ENCODE measurements around the gene NAXE.

NAXE gene

GRCh38 chr1:156641761-156642264 lies 50.2 kb downstream of the NAXE start, which contains the start of gene BCAN:
Gene BCAN (plus strand): TSS chr1:156642117. CDS start chr1:156646055, 3,938 bp downstream.
- H3K9me3 ChIP-seq (ENCODE audit: control insufficient read depth, insufficient read depth, low read length) = no peaks in the 10 kb centered on the region
- 0 out of 2 replicates have a peak, but pooled peaks cover 2% of the 10 kb centered on the region for H4K20me1 ChIP-seq (ENCODE audit: control insufficient read depth, insufficient read depth, low read depth, low read length)
- no peaks in the 10 kb centered on the region for H3F3A ChIP-seq (ENCODE audit: control insufficient read depth, insufficient read depth)
- peaks cover 8% of the 10 kb centered on the region for H3K4me1 ChIP-seq (ENCODE audit: control insufficient read depth, low read length)
- no peaks in the 10 kb centered on the region for H3K79me2 ChIP-seq (ENCODE audit: control insufficient read depth, low read length)
- 0 out of 2 replicates have a peak, but pooled peaks have one; percentile 69 for TF ChIP-seq EZH2phosphoT487 (IDR thresholded peaks at IDR 0.05; ENCODE audit: borderline replicate concordance, low read length)
- TF ChIP-seq CTCF (IDR thresholded peaks at IDR 0.05; ENCODE audit: low read depth, low read length, poor library complexity, severe bottlenecking) = no peak
- no peak within 1 kb of the TSS for H3K27ac ChIP-seq (ENCODE audit: low read depth, low read length)
- H3K27me3 ChIP-seq (ENCODE audit: control insufficient read depth, low read length) = peaks cover 75% of the 10 kb centered on the region
- no peak within 1 kb of the TSS for H3K4me2 ChIP-seq (ENCODE audit: low read length)
- no peak within 1 kb of the TSS for H3K4me3 ChIP-seq (ENCODE audit: low read length)
- no peaks in the 10 kb centered on the region for H3K9me2 ChIP-seq (replicated peaks; ENCODE audit: control insufficient read depth, low read length)
- no peaks in the 10 kb centered on the region for H3K36me3 ChIP-seq (ENCODE audit: control insufficient read depth, low read length)

GRCh38 chr1:156642265-156643048 lies 50.9 kb downstream of the NAXE start:
- Histone ChIP-seq H4K20me1 (ENCODE audit: control insufficient read depth, insufficient read depth, low read depth, low read length) (0 out of 2 replicates have a peak, but pooled peaks cover 2% of the 10 kb centered on the region), H3K4me3 (ENCODE audit: low read length) (no peak overlapping the region), H3K27ac (ENCODE audit: low read depth, low read length) (no peak overlapping the region), H3K9me3 (ENCODE audit: control insufficient read depth, insufficient read depth, low read length) (no peaks in the 10 kb centered on the region), H3K4me2 (ENCODE audit: low read length) (no peak overlapping the region), H3K9me2 (replicated peaks; ENCODE audit: control insufficient read depth, low read length) (no peaks in the 10 kb centered on the region), H3K36me3 (ENCODE audit: control insufficient read depth, low read length) (no peaks in the 10 kb centered on the region), H3F3A (ENCODE audit: control insufficient read depth, insufficient read depth) (no peaks in the 10 kb centered on the region), H3K79me2 (ENCODE audit: control insufficient read depth, low read length) (no peaks in the 10 kb centered on the region), H3K27me3 (ENCODE audit: control insufficient read depth, low read length) (peaks cover 75% of the 10 kb centered on the region), H3K4me1 (ENCODE audit: control insufficient read depth, low read length) (peaks cover 8% of the 10 kb centered on the region)
- TF ChIP-seq CTCF (IDR thresholded peaks at IDR 0.05; ENCODE audit: low read depth, low read length, poor library complexity, severe bottlenecking) (no peak), EZH2phosphoT487 (IDR thresholded peaks at IDR 0.05; ENCODE audit: borderline replicate concordance, low read length) (no peak)

GRCh38 chr1:156643049-156643777 lies 51.6 kb downstream of the NAXE start:
- H3K27ac ChIP-seq (ENCODE audit: low read depth, low read length) = no peak overlapping the region
- H3K9me2 ChIP-seq (replicated peaks; ENCODE audit: control insufficient read depth, low read length) = no peaks in the 10 kb centered on the region
- peaks cover 75% of the 10 kb centered on the region for H3K27me3 ChIP-seq (ENCODE audit: control insufficient read depth, low read length)
- H3K4me2 ChIP-seq (ENCODE audit: low read length) = no peak overlapping the region
- 0 out of 2 replicates have a peak, but pooled peaks cover 2% of the 10 kb centered on the region for H4K20me1 ChIP-seq (ENCODE audit: control insufficient read depth, insufficient read depth, low read depth, low read length)
- H3K4me1 ChIP-seq (ENCODE audit: control insufficient read depth, low read length) = peaks cover 8% of the 10 kb centered on the region
- no peak overlapping the region for H3K4me3 ChIP-seq (ENCODE audit: low read length)
- no peaks in the 10 kb centered on the region for H3K79me2 ChIP-seq (ENCODE audit: control insufficient read depth, low read length)
- no peaks in the 10 kb centered on the region for H3K36me3 ChIP-seq (ENCODE audit: control insufficient read depth, low read length)
- no peaks in the 10 kb centered on the region for H3F3A ChIP-seq (ENCODE audit: control insufficient read depth, insufficient read depth)
- TF ChIP-seq EZH2phosphoT487 (IDR thresholded peaks at IDR 0.05; ENCODE audit: borderline replicate concordance, low read length) (no peak), CTCF (IDR thresholded peaks at IDR 0.05; ENCODE audit: low read depth, low read length, poor library complexity, severe bottlenecking) (no peak)
- no peaks in the 10 kb centered on the region for H3K9me3 ChIP-seq (ENCODE audit: control insufficient read depth, insufficient read depth, low read length)

Measured in DOHH2 (cell line).